Measurements from ENCODE around the gene CHMP5. TPM values are rescaled to one million over a fixed set of nuclear protein-coding genes. Genes with fewer than 3 reads are reported as not detected.

CHMP5 gene
- total and polyA plus RNA-seq, 2 donors (not counting 1 experiment from before 2014, with no cell fraction given): 108 to 124 TPM

DNA sequence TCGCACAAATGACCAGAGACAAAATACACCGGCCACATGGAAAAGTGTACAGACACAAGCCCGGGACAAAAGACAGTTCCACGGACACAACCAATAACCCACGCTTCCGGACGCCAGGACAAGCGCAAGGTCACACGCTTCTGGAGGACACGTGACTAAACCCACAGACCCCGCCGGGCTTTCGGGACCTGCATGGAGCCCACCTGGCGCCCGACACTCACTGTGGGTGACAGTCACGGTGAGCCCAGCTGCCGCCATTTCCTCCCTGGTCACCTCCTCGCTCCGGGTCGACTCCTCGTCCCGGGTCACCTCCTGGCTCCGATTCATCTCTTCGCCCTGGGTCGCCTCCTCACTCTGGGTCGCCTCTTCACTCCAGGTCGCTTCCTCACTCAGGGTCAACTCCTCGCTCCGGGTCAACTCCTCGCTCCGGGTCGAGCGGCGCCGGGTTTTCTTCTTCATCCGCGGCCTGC lies 811 bp upstream of the CHMP5 start:
- H3K27me3 ChIP-seq (ENCODE audit: control insufficient read depth, insufficient read depth, low read length): no peaks in the 10 kb centered on the region
- H3K9ac ChIP-seq (ENCODE audit: insufficient read depth, low read length): peak overlapping the region; percentile 84
- peak overlapping the region; percentile 91 to 99 (median 94) for H3K4me3 ChIP-seq (replicated peaks in 1 of 4; ENCODE audit: control extremely low read depth in 1 of 4, insufficient read depth in 1 of 4, low read depth in 3 of 4, low read length in 4 of 4)
- H3K4me1 ChIP-seq (ENCODE audit: control insufficient read depth, extremely low read depth, insufficient read depth, low read length): peaks cover 2% of the 10 kb centered on the region
- peaks cover 32% of the 10 kb centered on the region for H3K79me2 ChIP-seq (ENCODE audit: control insufficient read depth, insufficient read depth, low read length)
- H3K27ac ChIP-seq (ENCODE audit: insufficient read depth, low read length): peak overlapping the region; percentile 84
- peaks cover 6% of the 10 kb centered on the region for H3K36me3 ChIP-seq (ENCODE audit: control insufficient read depth, insufficient read depth, low read length)
- no peaks in the 10 kb centered on the region for H4K20me1 ChIP-seq (ENCODE audit: control insufficient read depth, extremely low read depth, insufficient read depth, low read length)
- TF ChIP-seq, protein P1, sequence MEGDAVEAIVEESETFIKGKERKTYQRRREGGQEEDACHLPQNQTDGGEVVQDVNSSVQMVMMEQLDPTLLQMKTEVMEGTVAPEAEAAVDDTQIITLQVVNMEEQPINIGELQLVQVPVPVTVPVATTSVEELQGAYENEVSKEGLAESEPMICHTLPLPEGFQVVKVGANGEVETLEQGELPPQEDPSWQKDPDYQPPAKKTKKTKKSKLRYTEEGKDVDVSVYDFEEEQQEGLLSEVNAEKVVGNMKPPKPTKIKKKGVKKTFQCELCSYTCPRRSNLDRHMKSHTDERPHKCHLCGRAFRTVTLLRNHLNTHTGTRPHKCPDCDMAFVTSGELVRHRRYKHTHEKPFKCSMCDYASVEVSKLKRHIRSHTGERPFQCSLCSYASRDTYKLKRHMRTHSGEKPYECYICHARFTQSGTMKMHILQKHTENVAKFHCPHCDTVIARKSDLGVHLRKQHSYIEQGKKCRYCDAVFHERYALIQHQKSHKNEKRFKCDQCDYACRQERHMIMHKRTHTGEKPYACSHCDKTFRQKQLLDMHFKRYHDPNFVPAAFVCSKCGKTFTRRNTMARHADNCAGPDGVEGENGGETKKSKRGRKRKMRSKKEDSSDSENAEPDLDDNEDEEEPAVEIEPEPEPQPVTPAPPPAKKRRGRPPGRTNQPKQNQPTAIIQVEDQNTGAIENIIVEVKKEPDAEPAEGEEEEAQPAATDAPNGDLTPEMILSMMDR (conservative IDR thresholded peaks at IDR 0.05 in 1 of 2, IDR thresholded peaks at IDR 0.05 in 1 of 2; ENCODE audit: low read depth in 1 of 2, low read length in 2 of 2): no peak
- no peak for TF ChIP-seq EZH2 (IDR thresholded peaks at IDR 0.05; ENCODE audit: low read length, missing control alignments)
- peak overlapping the region; percentile 85 for H3K4me2 ChIP-seq (ENCODE audit: extremely low read depth, insufficient read depth, low read length)
- H3K9me3 ChIP-seq (ENCODE audit: control insufficient read depth, insufficient read depth, low read depth, low read length): no peaks in the 10 kb centered on the region
- DNase-seq (ENCODE audit: low read depth in 2 of 2): peak in 1 of 2 donors; percentile 25
- H2AFZ ChIP-seq (ENCODE audit: low read length): peak overlapping the region; percentile 91

DNA sequence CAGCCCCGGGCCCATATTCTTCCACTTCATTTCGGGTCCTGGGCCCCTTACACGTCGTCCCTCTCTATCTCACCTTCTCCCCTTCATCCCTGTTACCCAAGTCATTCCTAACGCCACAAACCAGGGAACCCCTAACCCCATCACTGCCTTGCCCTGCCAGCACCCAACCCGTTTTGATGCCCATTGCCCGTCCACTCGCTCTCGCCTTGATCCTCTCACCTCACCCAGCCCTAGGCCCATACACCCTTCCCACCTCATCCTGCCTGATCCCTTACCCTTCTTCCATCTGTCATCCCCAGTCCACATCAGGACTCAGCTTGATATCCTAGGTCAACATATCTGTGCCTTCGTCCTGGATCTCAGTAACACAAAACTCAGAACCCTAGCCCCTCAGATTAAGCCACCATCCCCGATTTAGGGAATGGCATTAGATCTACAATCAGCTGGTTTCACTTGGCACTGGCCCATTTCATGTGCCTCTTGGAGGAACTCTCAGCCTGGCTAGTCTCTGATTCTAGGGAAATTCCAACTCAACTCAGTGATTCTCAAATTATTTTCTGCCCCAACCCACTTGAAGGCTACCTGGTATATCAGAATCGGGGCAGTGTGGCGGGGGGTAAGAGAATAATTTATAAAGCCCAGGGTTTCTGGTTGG lies 489 bp downstream of the CHMP5 start:
- Histone ChIP-seq H3K79me2 (ENCODE audit: control insufficient read depth, insufficient read depth, low read length) (peaks cover 32% of the 10 kb centered on the region), H4K20me1 (ENCODE audit: control insufficient read depth, extremely low read depth, insufficient read depth, low read length) (no peaks in the 10 kb centered on the region), H3K9me3 (ENCODE audit: control insufficient read depth, insufficient read depth, low read depth, low read length) (no peaks in the 10 kb centered on the region), H3K4me1 (ENCODE audit: control insufficient read depth, extremely low read depth, insufficient read depth, low read length) (peaks cover 2% of the 10 kb centered on the region), H3K36me3 (ENCODE audit: control insufficient read depth, insufficient read depth, low read length) (peaks cover 8% of the 10 kb centered on the region), H2AFZ (ENCODE audit: low read length) (peak overlapping the region; percentile 60), H3K27me3 (ENCODE audit: control insufficient read depth, insufficient read depth, low read length) (no peaks in the 10 kb centered on the region), H3K4me2 (ENCODE audit: extremely low read depth, insufficient read depth, low read length) (peak overlapping the region; percentile 78), H3K27ac (ENCODE audit: insufficient read depth, low read length) (peak overlapping the region; percentile 96), H3K9ac (ENCODE audit: insufficient read depth, low read length) (peak overlapping the region; percentile 85), H3K4me3 (replicated peaks in 1 of 4; ENCODE audit: control extremely low read depth in 1 of 4, insufficient read depth in 1 of 4, low read depth in 3 of 4, low read length in 4 of 4) (peak overlapping the region; percentile 75 to 99 (median 95))
- no peak for TF ChIP-seq EZH2 (IDR thresholded peaks at IDR 0.05; ENCODE audit: low read length, missing control alignments)
- TF ChIP-seq, protein P1 (conservative IDR thresholded peaks at IDR 0.05 in 1 of 2, IDR thresholded peaks at IDR 0.05 in 1 of 2; ENCODE audit: low read depth in 1 of 2, low read length in 2 of 2): no peak
- peak in 1 of 2 donors; percentile 2 for DNase-seq (ENCODE audit: low read depth in 2 of 2)

DNA sequence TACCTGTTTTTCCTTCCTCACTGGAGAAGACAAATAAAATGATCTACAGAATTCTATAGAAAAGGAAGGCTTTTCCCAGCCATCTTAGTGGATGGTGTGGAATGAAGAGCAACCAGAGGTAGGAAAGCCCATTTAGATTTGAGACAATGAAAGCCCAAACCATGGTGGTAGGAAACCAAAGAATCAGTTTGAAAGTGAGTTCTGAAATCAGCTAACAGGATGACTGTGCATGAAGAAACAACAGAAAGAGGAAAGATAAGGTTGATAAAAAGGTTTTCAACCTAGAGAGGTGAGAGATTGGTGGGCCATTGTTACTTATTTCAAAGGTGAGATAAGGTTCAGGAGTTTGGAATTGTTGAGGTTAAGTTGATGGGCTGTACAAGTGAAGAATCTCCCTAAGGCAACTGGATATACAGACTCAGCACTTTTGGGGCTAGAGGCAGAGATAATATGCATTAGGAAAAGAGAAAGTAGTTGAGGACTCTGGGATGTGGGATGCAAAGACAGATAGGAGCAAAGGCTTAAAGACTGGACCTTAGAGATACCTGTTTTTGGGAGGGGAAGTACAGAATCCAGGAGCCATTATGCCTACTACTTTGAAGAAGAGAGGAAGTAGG lies 2.4 kb downstream of the CHMP5 start:
- Histone ChIP-seq H3K79me2 (ENCODE audit: control insufficient read depth, insufficient read depth, low read length) (peaks cover 30% of the 10 kb centered on the region), H4K20me1 (ENCODE audit: control insufficient read depth, extremely low read depth, insufficient read depth, low read length) (no peaks in the 10 kb centered on the region), H3K36me3 (ENCODE audit: control insufficient read depth, insufficient read depth, low read length) (peaks cover 9% of the 10 kb centered on the region)

More for the DNA sequence above, 2.4 kb downstream of the CHMP5 start:
- Histone ChIP-seq H3K27me3 (ENCODE audit: control insufficient read depth, insufficient read depth, low read length) (no peaks in the 10 kb centered on the region), H3K4me3 (replicated peaks in 1 of 4; ENCODE audit: control extremely low read depth in 1 of 4, insufficient read depth in 1 of 4, low read depth in 3 of 4, low read length in 4 of 4) (no peak overlapping the region), H3K9ac (ENCODE audit: insufficient read depth, low read length) (no peak overlapping the region), H3K27ac (ENCODE audit: insufficient read depth, low read length) (no peak overlapping the region), H3K4me2 (ENCODE audit: extremely low read depth, insufficient read depth, low read length) (no peak overlapping the region), H3K9me3 (ENCODE audit: control insufficient read depth, insufficient read depth, low read depth, low read length) (no peaks in the 10 kb centered on the region), H3K4me1 (ENCODE audit: control insufficient read depth, extremely low read depth, insufficient read depth, low read length) (peaks cover 2% of the 10 kb centered on the region), H2AFZ (ENCODE audit: low read length) (no peak overlapping the region)
- DNase-seq (ENCODE audit: low read depth in 2 of 2): no peak
- TF ChIP-seq, protein P1 (conservative IDR thresholded peaks at IDR 0.05 in 1 of 2, IDR thresholded peaks at IDR 0.05 in 1 of 2; ENCODE audit: low read depth in 1 of 2, low read length in 2 of 2): no peak
- TF ChIP-seq EZH2 (IDR thresholded peaks at IDR 0.05; ENCODE audit: low read length, missing control alignments): no peak
